IPS-NIHi11 (cell line): Measurements from ENCODE around the gene ATE1.
"Not testable (repeated sequence)": the region's sequence is repeated elsewhere in the genome, so short reads cannot be mapped to it uniquely, and the experiment has no call there.

Experiments used
- DNase-seq: peaks from one replicate; pipeline ENCODE4 v3.0.0; 2012; ENCODE audit warnings: mixed read lengths, low spot score

The ATE1 gene

GRCh38 chr10:121736315-121737130, 191.3 kb downstream of the ATE1 start:
- DNase-seq, result no peak

GRCh38 chr10:121735263-121735662, 192.6 kb downstream of the ATE1 start:
- DNase-seq, result no peak

- peak; percentile 68 for DNase-seq
Observed at GRCh38 chr10:121734589-121735045, 193.2 kb downstream of the ATE1 start.

- peak; percentile 32 for DNase-seq
Observed at GRCh38 chr10:121732656-121733445, 195.0 kb downstream of the ATE1 start.

DNA sequence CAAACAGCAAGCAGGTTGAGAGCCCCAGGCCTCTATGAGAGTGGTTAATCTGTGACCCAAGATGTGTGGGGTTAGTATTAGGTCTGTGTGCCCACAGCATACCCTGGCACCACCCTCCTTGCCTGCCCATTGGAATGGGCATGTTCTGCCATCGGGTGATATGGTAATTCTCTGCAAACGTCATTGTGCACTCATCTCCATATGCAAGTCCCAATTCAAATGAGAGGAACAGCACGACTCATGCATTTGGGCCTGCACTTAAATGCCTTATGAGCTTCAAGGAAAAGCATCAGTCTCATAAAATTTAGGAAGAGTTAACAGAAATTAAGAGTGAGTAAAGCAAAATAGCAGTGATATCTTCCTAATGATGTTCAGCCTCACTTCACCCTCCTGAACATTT, 195.7 kb downstream of the ATE1 start:
- no peak for DNase-seq

GRCh38 chr10:121724282-121724681, 203.5 kb downstream of the ATE1 start:
- DNase-seq, result no peak

- DNase-seq, result no peak
Observed at GRCh38 chr10:121722665-121723064, 205.2 kb downstream of the ATE1 start.

DNA sequence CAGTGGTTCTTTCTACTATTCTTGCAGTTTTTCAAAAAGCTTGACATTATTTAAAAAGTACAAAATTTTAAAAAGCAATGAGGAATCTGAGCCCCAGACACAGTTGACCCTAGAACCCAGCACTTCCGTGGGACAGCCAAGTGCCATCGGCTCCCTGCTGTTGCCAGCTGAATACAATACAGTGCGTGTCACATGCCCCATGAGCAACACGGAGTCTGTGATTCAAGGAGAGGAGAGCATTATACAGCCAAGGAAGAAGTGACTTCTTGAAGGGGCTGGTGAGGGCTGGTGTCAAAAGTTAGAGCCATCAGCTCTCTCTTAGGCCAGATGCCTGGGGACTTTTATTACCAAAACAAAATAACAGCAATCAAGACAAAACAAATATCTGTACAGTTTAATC, 206.6 kb downstream of the ATE1 start:
- no peak for DNase-seq

DNA sequence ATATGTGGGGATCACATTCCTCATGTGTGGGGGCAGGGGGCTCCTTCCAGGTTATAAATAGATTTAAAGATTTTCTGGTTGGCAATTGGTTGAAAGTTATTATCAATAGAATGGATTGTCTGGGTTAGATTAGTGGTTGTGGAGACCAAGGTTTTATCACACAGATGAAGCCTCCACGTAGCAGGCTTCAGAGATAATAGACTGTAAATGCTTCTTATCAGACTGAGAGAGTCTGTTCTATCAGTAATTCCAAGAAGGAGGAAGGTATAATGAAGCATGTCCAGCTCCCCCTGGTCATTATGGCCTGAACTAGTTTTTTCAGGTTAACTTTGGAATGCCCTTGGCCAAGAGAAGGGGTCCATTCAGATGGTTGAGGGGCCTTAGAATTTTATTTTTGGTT, 211.9 kb downstream of the ATE1 start:
- no peak for DNase-seq

DNA sequence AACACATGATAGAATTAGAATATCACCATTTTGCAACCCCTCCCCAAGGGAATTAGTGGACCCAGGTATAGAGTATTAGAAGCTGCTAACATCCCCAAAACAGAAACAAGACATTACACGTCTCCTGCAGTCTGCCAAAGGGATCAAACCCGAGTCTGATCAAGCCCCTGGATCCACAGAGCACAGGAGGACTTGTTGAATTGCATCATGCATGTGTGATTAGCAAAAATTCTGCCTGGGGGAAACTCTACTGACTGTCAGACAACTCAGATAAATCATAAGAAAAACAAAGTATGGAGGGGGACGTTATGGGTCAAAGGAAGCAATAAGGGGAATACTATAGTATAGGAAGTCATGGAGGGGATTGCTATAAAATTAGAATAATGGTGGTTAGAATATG, 212.8 kb downstream of the ATE1 start:
- DNase-seq, result no peak

DNA sequence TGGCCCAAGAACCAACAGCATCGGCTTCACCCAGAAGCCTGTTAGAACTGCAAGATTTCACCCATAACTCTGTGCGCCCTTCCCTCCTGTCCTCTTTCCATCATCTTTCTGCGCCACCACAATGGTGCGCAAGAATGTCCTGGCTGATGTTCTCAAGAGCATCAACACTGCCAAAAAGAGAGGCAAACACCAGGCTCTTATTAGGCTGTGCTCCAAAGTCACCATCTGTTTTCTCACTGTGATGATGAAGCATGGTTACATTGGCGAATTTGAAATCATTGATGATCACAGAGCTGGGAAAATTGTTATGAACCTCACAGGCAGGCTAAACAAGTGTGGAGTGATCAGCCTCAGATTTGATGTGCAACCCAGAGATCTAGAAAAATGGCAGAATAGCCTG, 214.3 kb downstream of the ATE1 start:
- DNase-seq, result no peak

GRCh38 chr10:121710971-121711370, 216.9 kb downstream of the ATE1 start:
- DNase-seq, result no peak

DNA sequence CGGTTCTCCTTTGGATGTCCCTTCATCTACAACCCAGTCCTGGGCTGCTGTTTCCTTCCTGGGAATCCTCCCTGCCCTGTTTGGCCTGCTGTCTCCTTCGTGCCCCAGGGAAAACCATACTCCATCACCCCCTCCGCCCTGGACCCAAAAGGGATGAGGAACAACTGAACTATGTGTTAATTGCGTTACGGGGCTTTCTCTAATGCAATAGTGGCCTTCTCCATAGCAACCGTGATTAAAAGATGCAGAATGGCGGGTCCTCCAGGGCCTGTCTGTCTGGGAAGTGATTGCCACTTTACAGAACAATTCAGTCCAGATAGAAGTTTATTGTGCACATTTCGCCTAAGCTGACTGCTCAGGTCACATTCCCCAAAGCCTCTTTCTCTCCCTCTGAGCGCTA, 217.6 kb downstream of the ATE1 start:
- DNase-seq, result no peak

- DNase-seq, result no peak
Observed at GRCh38 chr10:121709675-121710073, 218.2 kb downstream of the ATE1 start.

DNA sequence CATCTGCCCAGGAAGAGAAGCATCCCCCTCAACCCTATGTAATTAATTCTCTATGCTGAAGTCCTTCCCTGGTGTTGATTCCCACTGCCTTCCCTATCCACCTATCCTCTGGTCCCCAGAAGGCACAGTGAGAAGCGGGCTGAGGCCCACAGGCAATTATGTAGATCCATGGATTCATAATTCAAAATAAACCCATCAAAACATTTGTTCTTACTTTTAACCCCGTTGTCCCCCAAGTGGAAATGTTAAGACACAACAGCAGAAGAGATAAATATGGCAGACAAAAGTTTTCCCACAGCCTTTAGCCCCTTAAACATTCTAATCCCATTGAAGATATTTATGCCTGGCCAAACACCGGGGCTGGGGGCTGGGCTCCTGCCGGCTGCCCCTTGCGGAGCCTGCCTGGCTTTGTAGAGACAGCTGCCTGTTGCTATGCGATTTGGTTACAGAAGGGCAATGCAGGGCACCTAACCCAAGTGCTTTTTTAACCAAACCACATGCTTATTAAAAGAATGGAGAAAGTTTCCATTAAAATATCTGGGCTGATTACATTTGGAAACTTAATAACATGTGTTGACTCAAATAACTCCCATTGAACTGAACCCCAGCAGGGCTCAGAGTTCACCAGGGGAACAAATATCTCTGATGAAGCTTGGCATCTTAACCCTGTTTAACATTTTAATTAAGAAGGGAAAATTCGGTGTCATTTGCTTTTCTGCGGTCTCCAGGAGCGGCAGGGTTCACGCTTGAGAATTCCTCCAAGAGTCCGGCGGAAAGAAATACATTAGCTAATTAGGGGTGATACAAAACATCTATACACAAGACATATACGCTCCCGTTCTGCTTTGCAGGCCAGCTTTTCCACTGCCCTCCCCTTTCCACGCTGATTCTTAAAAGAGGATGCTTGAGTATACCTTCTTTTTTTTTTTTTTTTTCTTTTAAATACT, 218.8 kb downstream of the ATE1 start:
- DNase-seq, result peak; percentile 50

DNA sequence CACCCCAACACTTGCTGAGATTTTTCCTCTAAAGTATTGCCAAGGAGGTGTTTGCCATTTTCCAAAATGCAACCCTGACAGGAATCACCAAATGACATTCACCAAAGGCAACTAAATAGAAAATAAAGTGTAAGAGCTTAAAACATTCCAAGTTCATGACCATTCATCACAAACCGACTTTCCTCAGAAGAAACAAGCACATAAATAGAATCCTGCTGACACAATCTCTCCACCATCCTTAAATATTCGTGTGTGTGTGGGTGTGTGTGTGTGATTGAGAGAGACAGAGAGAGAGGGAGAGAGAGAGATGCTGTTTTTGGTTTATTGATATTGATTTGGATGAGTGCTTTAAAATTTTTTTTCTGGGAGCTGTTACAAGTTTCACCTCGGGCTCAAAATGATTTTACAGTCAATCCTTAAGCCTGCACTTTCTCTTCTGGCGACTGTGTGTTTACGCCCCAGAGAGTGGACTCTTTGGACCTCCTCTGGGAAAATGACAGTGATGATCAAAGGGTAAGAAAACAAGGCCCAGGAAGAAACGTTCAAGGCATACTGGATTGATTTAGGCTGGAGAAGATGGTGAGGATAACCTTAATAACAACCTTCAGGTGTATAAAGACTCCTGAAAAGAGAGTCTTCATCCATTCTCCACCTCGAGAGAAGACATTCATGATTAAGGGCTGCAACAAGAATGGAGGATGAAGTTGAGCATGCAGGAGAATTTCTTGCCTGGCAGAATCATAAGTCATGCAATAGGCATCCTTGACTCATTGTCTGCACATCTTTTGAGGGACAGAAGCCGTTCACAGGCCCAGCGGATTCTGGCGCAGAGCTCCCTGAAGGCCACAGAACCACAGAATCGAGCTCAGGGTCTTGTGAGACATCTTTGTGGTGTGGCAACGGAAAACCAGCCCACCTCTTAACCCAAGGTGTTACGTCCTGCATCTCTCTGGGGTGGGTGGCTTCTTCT, 225.2 kb downstream of the ATE1 start:
- DNase-seq, result no peak

- DNase-seq, result no peak
Observed at GRCh38 chr10:121700416-121700815, 227.4 kb downstream of the ATE1 start.

GRCh38 chr10:121699703-121700102, 228.1 kb downstream of the ATE1 start:
- DNase-seq, result not testable (repeated sequence)

DNA sequence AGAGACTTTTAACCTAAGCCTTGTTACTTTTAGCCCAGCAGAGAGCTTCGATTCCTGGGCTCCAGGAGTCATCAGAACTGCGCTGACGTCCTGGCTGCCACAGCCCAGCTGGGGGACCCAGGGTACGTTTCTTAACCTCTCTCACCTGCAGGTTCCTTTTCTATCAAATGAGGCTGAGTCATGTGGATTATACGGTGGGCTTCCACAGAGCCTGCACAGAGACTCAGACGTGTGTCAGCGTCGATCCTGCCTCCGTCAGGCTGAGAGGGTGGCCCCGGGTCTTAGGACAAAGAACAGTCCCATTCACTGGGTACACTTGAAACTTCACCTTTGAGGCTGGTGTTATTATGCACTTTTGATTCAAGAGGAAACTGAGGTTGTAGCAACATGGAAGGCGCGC, 228.9 kb downstream of the ATE1 start:
- DNase-seq, result no peak

DNA sequence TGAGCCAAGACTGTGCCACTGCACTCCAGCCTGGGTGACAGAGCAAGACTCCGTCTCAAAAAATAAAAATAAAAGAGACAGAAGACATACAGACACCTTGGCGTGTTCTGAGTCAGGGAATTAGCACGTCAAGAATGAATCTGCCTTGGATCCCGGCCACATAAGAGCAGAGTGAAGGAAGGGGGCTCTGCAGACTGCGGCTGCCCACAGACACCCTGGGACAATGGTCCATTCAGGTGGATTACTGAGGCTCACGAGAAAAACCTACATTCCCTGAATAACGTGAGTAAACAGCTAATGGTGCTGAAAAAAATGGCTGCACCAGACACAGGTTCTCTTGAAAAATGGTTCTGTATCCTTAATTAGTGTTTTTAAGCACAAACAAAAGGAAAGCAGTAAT, 229.5 kb downstream of the ATE1 start:
- DNase-seq, result no peak

GRCh38 chr10:121696854-121697253, 231.0 kb downstream of the ATE1 start:
- DNase-seq, result peak; percentile 45
